NB4 (cell line): Measurements from ENCODE around the gene TSKU.

Source experiments
- CTCF ChIP-seq: IDR thresholded peaks from one replicate; pipeline ENCODE4 v1.5.1; 2012; ENCODE audit warnings: low read depth, low read length
- POLR2A ChIP-seq: IDR thresholded peaks from 2 replicates; pipeline ENCODE4 v1.6.1; 2011; ENCODE audit warnings: mild to moderate bottlenecking; ENCODE audit not compliant: insufficient read length; ENCODE audit errors: extremely low read depth

GRCh38 chr11:76835928-76836612 lies 52.9 kb downstream of the TSKU start:
- TF ChIP-seq CTCF, result no peak
- TF ChIP-seq POLR2A, result no peak
